SU-DHL-6 (cell line): ENCODE results near the gene FBXW5.

Source experiments
- H2AFZ ChIP-seq: fragments of 200-600 bp; sonication (generic); 2 replicates; pipeline ENCODE4 v1.6.1; 2014; ENCODE audit warnings: low read depth, mild to moderate bottlenecking, moderate library complexity, mixed read lengths, antibody characterized with exemption, low read length; ENCODE audit not compliant: severe bottlenecking
- H3F3A ChIP-seq: fragments of 200-600 bp; shearing (Covaris generic); 2 replicates; pipeline ENCODE4 v1.6.0; 2016; ENCODE audit warnings: antibody characterized with exemption, mild to moderate bottlenecking; ENCODE audit not compliant: insufficient read depth
- H3K27ac ChIP-seq: fragments of 200-600 bp; sonication (generic); 2 replicates; pipeline ENCODE4 v1.5.1; 2016; ENCODE audit warnings: low read depth, mild to moderate bottlenecking, low read length, moderate library complexity, mixed read lengths
- H3K27me3 ChIP-seq: fragments of 200-600 bp; sonication (generic), shearing (Covaris generic); 2 replicates; pipeline ENCODE4 v1.6.0; 2014; ENCODE audit warnings: mild to moderate bottlenecking, low read length
- H3K36me3 ChIP-seq: fragments of 200-600 bp; sonication (generic); 2 replicates; pipeline ENCODE4 v1.6.1; 2014; ENCODE audit warnings: mild to moderate bottlenecking, low read length, mixed read lengths
- H3K4me2 ChIP-seq: fragments of 300-600, 200-600 bp; shearing (Covaris generic), sonication (generic); 2 replicates; pipeline ENCODE4 v1.6.0; 2014; ENCODE audit warnings: low read length, low read depth, mild to moderate bottlenecking; ENCODE audit not compliant: poor library complexity, severe bottlenecking
- H3K4me3 ChIP-seq: fragments of 200-600 bp; sonication (generic); 2 replicates; pipeline ENCODE4 v1.5.1; 2014; ENCODE audit warnings: antibody characterized with exemption, low read length, mild to moderate bottlenecking, mixed read lengths; ENCODE audit not compliant: insufficient read depth, poor library complexity, severe bottlenecking
- H3K79me2 ChIP-seq: fragments of 200-600 bp; sonication (generic); 2 replicates; pipeline ENCODE4 v1.6.1; 2014; ENCODE audit warnings: mild to moderate bottlenecking, low read length, moderate library complexity; ENCODE audit not compliant: insufficient read depth
- H3K9ac ChIP-seq: fragments of 200-600 bp; sonication (generic); 2 replicates; pipeline ENCODE4 v1.7.0; 2014; ENCODE audit warnings: mild to moderate bottlenecking, low read length
- H3K9me2 ChIP-seq: fragments of 200-600 bp; sonication (generic); replicated peaks from 2 replicates; pipeline ENCODE4 v1.6.1; 2014; ENCODE audit warnings: low read length; ENCODE audit not compliant: insufficient read depth
- H3K9me3 ChIP-seq: fragments of 200-600 bp; sonication (generic); 2 replicates; pipeline ENCODE4 v1.6.1; 2014; ENCODE audit warnings: low read length, mixed read lengths; ENCODE audit not compliant: insufficient read depth
- H4K20me1 ChIP-seq: fragments of 200-600 bp; sonication (generic); 2 replicates; pipeline ENCODE4 v1.6.1; 2014; ENCODE audit warnings: low read depth, mild to moderate bottlenecking, antibody characterized with exemption, low read length, moderate library complexity, mixed read lengths
- EZH2phosphoT487 ChIP-seq: fragments of 200-600 bp; sonication (generic), shearing (Covaris generic); conservative IDR thresholded peaks from 2 replicates; pipeline ENCODE4 v1.6.1; 2018; ENCODE audit warnings: mild to moderate bottlenecking, antibody characterized with exemption, low read length, moderate library complexity, mixed read lengths
- TF ChIP-seq, protein P1 (sequence below): fragments of 200-600 bp; sonication (generic); IDR thresholded peaks from one replicate; pipeline ENCODE4 v1.5.1; 2017; ENCODE audit warnings: antibody characterized with exemption, mild to moderate bottlenecking, low read length, moderate library complexity; ENCODE audit not compliant: insufficient read depth, poor library complexity, severe bottlenecking

Gene FBXW5

DNA sequence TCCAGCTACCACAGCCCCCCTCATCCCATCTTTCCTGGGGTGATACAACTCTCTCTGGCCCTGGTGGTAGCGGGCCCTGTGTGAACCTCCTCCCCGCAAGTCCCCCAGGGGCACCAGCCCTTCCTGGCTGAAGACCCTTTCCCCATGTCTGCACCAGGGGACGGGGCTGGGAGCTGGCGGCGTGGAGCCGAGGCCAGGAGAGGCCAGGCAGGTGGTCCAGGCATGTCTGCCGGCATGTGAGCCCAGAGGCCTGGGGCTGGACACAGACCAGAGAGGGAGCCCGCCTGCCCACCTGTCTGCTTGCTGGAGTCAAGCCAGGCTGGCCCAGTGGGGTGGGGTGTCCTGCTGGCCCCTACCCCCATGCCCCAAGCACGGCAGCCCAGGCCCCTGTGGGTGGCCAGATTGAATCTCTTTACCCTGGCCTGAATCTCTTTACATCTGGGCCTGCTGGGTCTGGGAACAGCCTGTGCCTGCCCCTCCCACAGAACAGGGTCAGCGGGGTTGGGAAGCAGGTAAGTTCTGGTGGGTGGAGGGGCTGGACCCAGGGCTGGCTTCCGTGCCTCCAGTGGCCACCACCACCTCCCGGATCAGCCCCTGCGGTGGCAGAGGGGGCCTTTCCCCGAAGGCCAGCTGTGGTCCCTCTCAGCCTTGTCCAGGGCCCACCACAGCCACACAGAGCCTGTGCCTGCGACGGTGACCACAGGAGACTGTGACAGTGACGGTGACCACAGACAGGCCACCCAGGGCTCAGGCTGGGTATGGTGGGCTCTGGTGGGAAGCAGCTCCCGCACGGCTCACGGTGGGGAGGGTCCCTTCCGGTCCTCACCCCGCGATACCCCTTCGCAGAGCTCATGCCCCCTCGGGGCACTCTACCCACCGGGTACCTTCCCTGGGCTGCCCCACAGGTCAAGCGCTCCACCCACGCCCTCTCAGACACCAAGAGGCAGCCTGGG, 14.6 kb upstream of the FBXW5 start:
- Histone ChIP-seq H3K4me3 (no peak overlapping the region), H3K79me2 (no peaks in the 10 kb centered on the region), H3K36me3 (no peaks in the 10 kb centered on the region), H2AFZ (no peak overlapping the region), H3K9ac (no peak overlapping the region), H3K27me3 (no peaks in the 10 kb centered on the region), H4K20me1 (no peaks in the 10 kb centered on the region), H3F3A (no peaks in the 10 kb centered on the region), H3K9me3 (no peaks in the 10 kb centered on the region), H3K27ac (no peak overlapping the region), H3K9me2 (no peaks in the 10 kb centered on the region), H3K4me2 (no peak overlapping the region)
- no peak for TF ChIP-seq EZH2phosphoT487
- TF ChIP-seq, protein P1, sequence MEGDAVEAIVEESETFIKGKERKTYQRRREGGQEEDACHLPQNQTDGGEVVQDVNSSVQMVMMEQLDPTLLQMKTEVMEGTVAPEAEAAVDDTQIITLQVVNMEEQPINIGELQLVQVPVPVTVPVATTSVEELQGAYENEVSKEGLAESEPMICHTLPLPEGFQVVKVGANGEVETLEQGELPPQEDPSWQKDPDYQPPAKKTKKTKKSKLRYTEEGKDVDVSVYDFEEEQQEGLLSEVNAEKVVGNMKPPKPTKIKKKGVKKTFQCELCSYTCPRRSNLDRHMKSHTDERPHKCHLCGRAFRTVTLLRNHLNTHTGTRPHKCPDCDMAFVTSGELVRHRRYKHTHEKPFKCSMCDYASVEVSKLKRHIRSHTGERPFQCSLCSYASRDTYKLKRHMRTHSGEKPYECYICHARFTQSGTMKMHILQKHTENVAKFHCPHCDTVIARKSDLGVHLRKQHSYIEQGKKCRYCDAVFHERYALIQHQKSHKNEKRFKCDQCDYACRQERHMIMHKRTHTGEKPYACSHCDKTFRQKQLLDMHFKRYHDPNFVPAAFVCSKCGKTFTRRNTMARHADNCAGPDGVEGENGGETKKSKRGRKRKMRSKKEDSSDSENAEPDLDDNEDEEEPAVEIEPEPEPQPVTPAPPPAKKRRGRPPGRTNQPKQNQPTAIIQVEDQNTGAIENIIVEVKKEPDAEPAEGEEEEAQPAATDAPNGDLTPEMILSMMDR, result no peak

DNA sequence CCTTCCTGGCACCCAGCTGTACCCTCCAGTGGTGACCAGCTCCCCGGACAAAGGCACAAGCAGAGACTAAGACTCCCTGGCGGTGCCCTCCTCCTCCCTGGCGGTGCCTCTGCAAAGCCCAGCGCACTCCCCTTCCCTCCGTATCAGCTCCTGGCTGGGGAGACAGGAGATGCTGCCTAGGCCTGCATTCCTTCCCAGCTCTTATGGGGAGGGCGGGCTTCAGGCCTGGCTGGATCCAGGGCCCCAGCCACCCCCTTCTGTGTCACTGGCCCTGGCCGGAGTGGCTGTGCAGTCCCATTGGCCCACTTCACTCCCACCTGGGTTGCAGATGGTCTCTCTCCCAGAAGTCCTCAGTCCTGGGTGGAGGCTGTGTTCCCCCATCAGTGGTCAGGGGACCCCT, 13.9 kb upstream of the FBXW5 start:
- H3K27ac ChIP-seq, result no peak overlapping the region
- H3K9me2 ChIP-seq, result no peaks in the 10 kb centered on the region
- no peaks in the 10 kb centered on the region for H3K27me3 ChIP-seq
- H3F3A ChIP-seq, result no peaks in the 10 kb centered on the region
- H3K4me2 ChIP-seq, result no peak overlapping the region
- no peaks in the 10 kb centered on the region for H3K9me3 ChIP-seq
- no peak overlapping the region for H2AFZ ChIP-seq
- H3K4me3 ChIP-seq, result no peak overlapping the region
- H3K79me2 ChIP-seq, result no peaks in the 10 kb centered on the region
- no peak overlapping the region for H3K9ac ChIP-seq
- H3K36me3 ChIP-seq, result no peaks in the 10 kb centered on the region
- TF ChIP-seq, protein P1, result no peak
- no peak for TF ChIP-seq EZH2phosphoT487
- no peaks in the 10 kb centered on the region for H4K20me1 ChIP-seq

DNA sequence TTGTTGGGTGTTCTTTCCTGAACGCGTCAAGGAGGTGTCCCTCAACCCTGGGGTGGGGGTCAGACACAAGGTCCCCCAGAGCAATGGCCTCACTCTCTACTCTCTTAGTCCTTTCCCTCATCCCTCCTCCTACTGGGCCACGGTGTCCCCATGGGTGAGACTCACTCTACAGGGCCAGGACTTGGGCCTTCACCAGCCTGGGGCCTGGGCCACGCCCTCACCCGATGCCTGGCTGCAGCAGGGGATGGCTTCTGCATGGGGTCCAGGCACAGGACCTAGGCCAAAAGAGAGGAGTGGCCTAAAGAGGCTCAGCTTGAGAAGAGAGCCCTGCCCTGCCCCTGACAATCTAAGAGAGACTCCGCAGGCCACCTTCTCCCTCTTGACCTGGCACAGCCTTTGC, 13.4 kb upstream of the FBXW5 start:
- Histone ChIP-seq H3K27ac (no peak overlapping the region), H3K4me3 (no peak overlapping the region), H3K79me2 (no peaks in the 10 kb centered on the region), H2AFZ (no peak overlapping the region), H3K9ac (no peak overlapping the region), H3K9me2 (no peaks in the 10 kb centered on the region), H3F3A (no peaks in the 10 kb centered on the region), H4K20me1 (no peaks in the 10 kb centered on the region), H3K9me3 (no peaks in the 10 kb centered on the region), H3K36me3 (no peaks in the 10 kb centered on the region), H3K4me2 (no peak overlapping the region), H3K27me3 (no peaks in the 10 kb centered on the region)
- TF ChIP-seq, protein P1, result no peak
- TF ChIP-seq EZH2phosphoT487, result no peak
